Fibroblast of pulmonary artery (primary cell): Measurements from ENCODE around the gene LRG1.

Experiments
- DNase-seq: peaks from one replicate; pipeline ENCODE4 v3.0.0-alpha.2; 2010; ENCODE audit warnings: low read depth
- H3K4me3 ChIP-seq: replicated peaks from 2 replicates; pipeline ENCODE4 v1.5.1; 2011; ENCODE audit warnings: low read depth, mild to moderate bottlenecking, control low read depth, low read length, moderate library complexity
- CTCF ChIP-seq: IDR thresholded peaks from 2 replicates; pipeline ENCODE4 v1.5.1; 2011; ENCODE audit warnings: mild to moderate bottlenecking, control low read depth, low read length, inconsistent platforms; ENCODE audit errors: missing control alignments

Gene LRG1

GRCh38 chr19:4524808-4525562, 14.9 kb downstream of the LRG1 start:
- H3K4me3 ChIP-seq: no peak overlapping the region
- DNase-seq: peak; percentile 58
- TF ChIP-seq CTCF: peak; percentile 90

- no peak overlapping the region for H3K4me3 ChIP-seq
- TF ChIP-seq CTCF: peak; percentile 76
- DNase-seq: peak; percentile 49
These were observed 16.3 kb downstream of the LRG1 start for GRCh38 chr19:4523306-4524110.

- DNase-seq: no peak
- H3K4me3 ChIP-seq: no peak overlapping the region
- TF ChIP-seq CTCF: no peak
These were observed 17.4 kb downstream of the LRG1 start for GRCh38 chr19:4522291-4523002.

- TF ChIP-seq CTCF: no peak
- DNase-seq: no peak
- H3K4me3 ChIP-seq: no peak overlapping the region
These were observed 18.0 kb downstream of the LRG1 start for GRCh38 chr19:4521888-4522242.

GRCh38 chr19:4521170-4521887, 18.5 kb downstream of the LRG1 start:
- no peak overlapping the region for H3K4me3 ChIP-seq
- DNase-seq: no peak

More at GRCh38 chr19:4521170-4521887, 18.5 kb downstream of the LRG1 start:
- TF ChIP-seq CTCF: no peak
